ENCODE data around the gene FBL. TPM values are rescaled to one million over a fixed set of nuclear protein-coding genes. Genes with fewer than 3 reads are reported as not detected.

Gene FBL
- total RNA-seq, 4 donors from 2014 or later: 167 to 224 (median 174) TPM

GRCh38 chr19:39840492-39840891, 5.7 kb downstream of the FBL start:
- WGBS, 2 donors: 90 to 93% methylated on average over 17 of the region's 17 CpGs
- no peak for DNase-seq (ENCODE audit: low spot score in 2 of 2)
- intact Hi-C loops (cut with DNase I; ENCODE audit: low total_unique reads): no loop called here
- TF ChIP-seq CTCF (IDR thresholded peaks at IDR 0.05) (no peak), POLR2A (IDR thresholded peaks at IDR 0.05) (no peak)
- H3K4me3 ChIP-seq (ENCODE audit: low read depth, poor library complexity, severe bottlenecking): no peak overlapping the region

- H3K4me3 ChIP-seq (ENCODE audit: low read depth, poor library complexity, severe bottlenecking): no peak overlapping the region
- WGBS, 2 donors: 76 to 79% methylated on average over 13 of the region's 13 CpGs
- intact Hi-C loops (cut with DNase I; ENCODE audit: low total_unique reads): no loop called here
- TF ChIP-seq CTCF (IDR thresholded peaks at IDR 0.05): no peak
- TF ChIP-seq POLR2A (IDR thresholded peaks at IDR 0.05): no peak
- no peak for DNase-seq (ENCODE audit: low spot score in 2 of 2)
Observed at GRCh38 chr19:39839678-39840327, 6.4 kb downstream of the FBL start.

DNA sequence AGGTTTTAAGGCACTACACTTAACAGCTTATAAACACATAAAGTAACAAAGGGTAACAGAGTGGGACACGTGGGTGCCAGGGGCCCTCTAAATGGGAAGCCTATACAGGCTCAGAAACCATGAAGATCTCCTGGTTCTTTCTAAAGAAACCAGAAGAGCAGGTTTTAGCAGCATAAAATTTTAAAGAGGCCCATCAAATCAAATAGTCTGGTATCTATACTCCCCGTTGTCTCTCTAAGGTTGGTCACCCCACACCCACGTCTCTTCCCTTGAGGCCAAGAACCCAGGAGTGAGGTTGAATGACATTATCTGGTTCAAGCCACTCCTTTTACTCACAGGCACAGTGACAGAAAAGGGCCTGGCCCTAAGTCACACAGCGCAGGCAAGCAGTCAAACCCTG, 7.6 kb downstream of the FBL start:
- H3K4me3 ChIP-seq (ENCODE audit: low read depth, poor library complexity, severe bottlenecking): no peak overlapping the region
- no peak for DNase-seq (ENCODE audit: low spot score in 2 of 2)
- WGBS, 2 donors: 74 to 78% methylated on average over 4 of the region's 4 CpGs
- intact Hi-C loops (cut with DNase I; ENCODE audit: low total_unique reads): no loop called here
- TF ChIP-seq POLR2A (IDR thresholded peaks at IDR 0.05) (no peak), CTCF (IDR thresholded peaks at IDR 0.05) (no peak)

DNA sequence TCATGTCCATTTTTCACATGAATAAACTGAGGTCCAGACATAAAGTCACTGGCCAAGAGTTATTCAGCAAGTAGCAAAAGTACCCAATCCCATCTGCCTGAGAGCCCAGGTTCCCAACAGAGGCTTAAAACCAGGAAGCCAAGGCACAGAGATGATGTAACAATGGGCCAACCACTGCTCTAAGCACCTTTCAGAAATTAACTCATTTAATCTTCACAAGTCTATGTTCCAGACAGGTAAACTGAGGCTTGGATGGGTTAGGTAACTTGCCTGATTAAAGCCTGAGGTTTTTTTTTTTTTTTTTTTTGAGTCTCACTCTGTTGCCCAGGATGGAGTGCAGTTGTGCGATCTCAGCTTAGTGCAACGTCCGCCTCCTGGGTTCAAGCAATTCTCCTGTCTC, 8.2 kb downstream of the FBL start:
- WGBS, 2 donors: 95 to 97% methylated on average over 3 of the region's 3 CpGs
- no peak for DNase-seq (ENCODE audit: low spot score in 2 of 2)
- H3K4me3 ChIP-seq (ENCODE audit: low read depth, poor library complexity, severe bottlenecking): no peak overlapping the region
- intact Hi-C loops (cut with DNase I; ENCODE audit: low total_unique reads): no loop called here
- no peak for TF ChIP-seq POLR2A (IDR thresholded peaks at IDR 0.05)
- TF ChIP-seq CTCF (IDR thresholded peaks at IDR 0.05): no peak

- 48 to 49% methylated on average over 19 of the region's 19 CpGs for WGBS, 2 donors
- no peak for TF ChIP-seq CTCF (IDR thresholded peaks at IDR 0.05)
- intact Hi-C loops (cut with DNase I; ENCODE audit: low total_unique reads): no loop called here
- no peak overlapping the region for H3K4me3 ChIP-seq (ENCODE audit: low read depth, poor library complexity, severe bottlenecking)
- no peak for DNase-seq (ENCODE audit: low spot score in 2 of 2)
Observed at GRCh38 chr19:39834287-39834841, 11.8 kb downstream of the FBL start.
